GM12864 (cell line): ENCODE results near the gene TTC12.

Source experiments
- DNase-seq: peaks from one replicate; pipeline ENCODE4 v3.0.0-alpha.2; 2011; ENCODE audit warnings: low read depth
- H3K4me3 ChIP-seq: 2 replicates; pipeline ENCODE4 v1.5.1; 2011; ENCODE audit warnings: mild to moderate bottlenecking, low read depth, low read length, control low read depth
- CTCF ChIP-seq: IDR thresholded peaks from 2 replicates; pipeline ENCODE4 v1.5.1; 2011; ENCODE audit warnings: low read depth, mild to moderate bottlenecking, moderate library complexity, low read length, control low read depth, inconsistent platforms; ENCODE audit errors: missing control alignments

TTC12 gene

GRCh38 chr11:113351480-113351879 lies 37.1 kb downstream of the TTC12 start:
- TF ChIP-seq CTCF, result no peak
- no peak for DNase-seq
- H3K4me3 ChIP-seq, result no peak overlapping the region

GRCh38 chr11:113356203-113356602 lies 41.8 kb downstream of the TTC12 start:
- no peak for TF ChIP-seq CTCF
- H3K4me3 ChIP-seq, result no peak overlapping the region
- DNase-seq, result no peak

GRCh38 chr11:113363406-113363805 lies 49.0 kb downstream of the TTC12 start:
- H3K4me3 ChIP-seq, result no peak overlapping the region
- TF ChIP-seq CTCF, result no peak
- no peak for DNase-seq

GRCh38 chr11:113363996-113364641 lies 49.7 kb downstream of the TTC12 start:
- DNase-seq, result no peak
- H3K4me3 ChIP-seq, result no peak overlapping the region
- TF ChIP-seq CTCF, result no peak

GRCh38 chr11:113365895-113366294 lies 51.5 kb downstream of the TTC12 start:
- TF ChIP-seq CTCF, result no peak
- no peak for DNase-seq
- H3K4me3 ChIP-seq, result no peak overlapping the region

- no peak for TF ChIP-seq CTCF
- no peak for DNase-seq
- no peak overlapping the region for H3K4me3 ChIP-seq
These were observed 55.0 kb downstream of the TTC12 start for GRCh38 chr11:113369411-113369810.

GRCh38 chr11:113370634-113371033 lies 56.3 kb downstream of the TTC12 start:
- TF ChIP-seq CTCF, result no peak
- no peak overlapping the region for H3K4me3 ChIP-seq
- DNase-seq, result no peak
